ENCODE results near the gene LCE1F.

The LCE1F gene

GRCh38 chr1:152739841-152740240 is 35.1 kb upstream of the LCE1F start:
- no peak for TF ChIP-seq CTCF (IDR thresholded peaks at IDR 0.05)
- no peaks in the 10 kb centered on the region for H3K27me3 ChIP-seq (ENCODE audit: control insufficient read depth, insufficient read depth, low read length)
- H2AFZ ChIP-seq, result no peak overlapping the region
- H3K4me2 ChIP-seq (ENCODE audit: low read length), result no peak overlapping the region
- no peaks in the 10 kb centered on the region for H3K4me1 ChIP-seq
- no peaks in the 10 kb centered on the region for H3K36me3 ChIP-seq (ENCODE audit: control insufficient read depth, insufficient read depth, low read length)
- H3K79me2 ChIP-seq, result no peaks in the 10 kb centered on the region
- H3K9ac ChIP-seq, result no peak overlapping the region
- no peaks in the 10 kb centered on the region for H3K9me3 ChIP-seq (ENCODE audit: control insufficient read depth, low read length)
- H3K27ac ChIP-seq, result no peak overlapping the region
- no peak overlapping the region for H3K4me3 ChIP-seq (ENCODE audit: low read depth, low read length)

- Histone ChIP-seq H3K4me2 (ENCODE audit: low read length) (no peak overlapping the region), H3K4me1 (no peaks in the 10 kb centered on the region), H3K79me2 (no peaks in the 10 kb centered on the region), H3K27ac (no peak overlapping the region), H3K9ac (no peak overlapping the region), H2AFZ (no peak overlapping the region), H3K9me3 (ENCODE audit: control insufficient read depth, low read length) (no peaks in the 10 kb centered on the region), H3K27me3 (ENCODE audit: control insufficient read depth, insufficient read depth, low read length) (no peaks in the 10 kb centered on the region), H3K36me3 (ENCODE audit: control insufficient read depth, insufficient read depth, low read length) (no peaks in the 10 kb centered on the region), H3K4me3 (ENCODE audit: low read depth, low read length) (no peak overlapping the region)
- TF ChIP-seq CTCF (IDR thresholded peaks at IDR 0.05), result no peak
Measured at GRCh38 chr1:152741656-152742055, 33.3 kb upstream of the LCE1F start.

- H3K36me3 ChIP-seq (ENCODE audit: control insufficient read depth, insufficient read depth, low read length), result no peaks in the 10 kb centered on the region
- H3K27ac ChIP-seq, result no peak overlapping the region
- H2AFZ ChIP-seq, result no peak overlapping the region
- H3K9ac ChIP-seq, result no peak overlapping the region
- no peaks in the 10 kb centered on the region for H3K79me2 ChIP-seq
- no peaks in the 10 kb centered on the region for H3K9me3 ChIP-seq (ENCODE audit: control insufficient read depth, low read length)
- H3K4me1 ChIP-seq, result no peaks in the 10 kb centered on the region
- no peak overlapping the region for H3K4me2 ChIP-seq (ENCODE audit: low read length)
- no peak for TF ChIP-seq CTCF (IDR thresholded peaks at IDR 0.05)
- H3K27me3 ChIP-seq (ENCODE audit: control insufficient read depth, insufficient read depth, low read length), result no peaks in the 10 kb centered on the region
- no peak overlapping the region for H3K4me3 ChIP-seq (ENCODE audit: low read depth, low read length)
Measured at GRCh38 chr1:152743371-152744145, 31.4 kb upstream of the LCE1F start.

- Histone ChIP-seq H3K4me1 (no peaks in the 10 kb centered on the region), H3K79me2 (no peaks in the 10 kb centered on the region), H3K4me3 (ENCODE audit: low read depth, low read length) (no peak overlapping the region), H2AFZ (no peak overlapping the region), H3K27me3 (ENCODE audit: control insufficient read depth, insufficient read depth, low read length) (no peaks in the 10 kb centered on the region), H3K9ac (no peak overlapping the region), H3K27ac (no peak overlapping the region), H3K36me3 (ENCODE audit: control insufficient read depth, insufficient read depth, low read length) (no peaks in the 10 kb centered on the region), H3K4me2 (ENCODE audit: low read length) (no peak overlapping the region), H3K9me3 (ENCODE audit: control insufficient read depth, low read length) (no peaks in the 10 kb centered on the region)
- no peak for TF ChIP-seq CTCF (IDR thresholded peaks at IDR 0.05)
Measured at GRCh38 chr1:152745289-152745704, 29.6 kb upstream of the LCE1F start.
